Natural killer cell (primary cell): ENCODE data around the gene ORM1. TPM values are rescaled to one million over a fixed set of nuclear protein-coding genes. Genes with fewer than 3 reads are reported as not detected.

Experiments
- ATAC-seq, 3 donors: fragments of 150-1000 bp in 2 of 3; fragments of 200-7000 bp in 1 of 3; cut with Tn5 transposase; 1 replicate in 1 of 3; 2 replicates in 2 of 3; pipeline ENCODE4 v1.10.0; 2021; ENCODE audit warnings: mild to moderate bottlenecking in 2 of 3, moderate library complexity in 2 of 3
- DNase-seq, 2 donors: peaks; one replicate each; pipeline versions ENCODE4 v3.0.0 to v3.0.0-alpha.2; 2013 to 2021; ENCODE audit warnings: mixed read lengths in 1 of 2
- H3K27ac ChIP-seq: one replicate; pipeline ENCODE4 v1.5.1; 2013; ENCODE audit warnings: mild to moderate bottlenecking, low read length
- H3K27me3 ChIP-seq: one replicate; pipeline ENCODE4 v1.6.1; 2013; ENCODE audit warnings: low read length; ENCODE audit not compliant: control insufficient read depth, insufficient read depth
- H3K36me3 ChIP-seq: one replicate; pipeline ENCODE4 v1.6.1; 2013; ENCODE audit warnings: low read length; ENCODE audit not compliant: control insufficient read depth, insufficient read depth
- H3K4me1 ChIP-seq: one replicate; pipeline ENCODE4 v1.6.1; 2013; ENCODE audit warnings: low read length; ENCODE audit not compliant: control insufficient read depth, insufficient read depth
- H3K4me3 ChIP-seq: one replicate; pipeline ENCODE4 v1.5.1; 2013; ENCODE audit warnings: low read length
- H3K9me3 ChIP-seq: one replicate; pipeline ENCODE4 v1.6.1; 2013; ENCODE audit warnings: low read length; ENCODE audit not compliant: control insufficient read depth, insufficient read depth
- H3K27ac Mint-ChIP-seq, 2 donors: one replicate each; pipeline ENCODE4 v1.8.0; 2022; ENCODE audit warnings: mild to moderate bottlenecking in 2 of 2, mixed read lengths in 2 of 2, moderate library complexity in 1 of 2
- H3K27me3 Mint-ChIP-seq, 2 donors: one replicate each; pipeline ENCODE4 v1.8.0; 2022; ENCODE audit warnings: low read depth in 2 of 2, mixed read lengths in 2 of 2
- H3K36me3 Mint-ChIP-seq: one replicate; pipeline ENCODE4 v1.8.0; 2022; ENCODE audit warnings: mixed read lengths
- H3K4me1 Mint-ChIP-seq, 2 donors: one replicate each; pipeline ENCODE4 v1.8.0; 2022; ENCODE audit warnings: mixed read lengths in 2 of 2
- H3K4me3 Mint-ChIP-seq: one replicate; pipeline ENCODE4 v1.8.0; 2022; ENCODE audit warnings: mild to moderate bottlenecking, moderate library complexity, mixed read lengths
- H3K9me3 Mint-ChIP-seq, 2 donors: one replicate each; pipeline ENCODE4 v1.8.0; 2022; ENCODE audit warnings: mixed read lengths in 2 of 2
- CTCF ChIP-seq: fragments of 200-600 bp; IDR thresholded peaks from one replicate; pipeline ENCODE4 v1.8.0; 2022; ENCODE audit warnings: antibody characterized with exemption
- WGBS: methylation state at CpG from one replicate; pipeline ENCODE4 v1.1.7; 2013; ENCODE audit warnings: missing lambda C conversion rate; ENCODE audit not compliant: insufficient coverage; 5-methylcytosine and 5-hydroxymethylcytosine counted together
- intact Hi-C: fragments of 100-400 bp; cut with micrococcal nuclease; formaldehyde crosslinking; loops from one replicate; pipeline ENCODE4 v1.14.2; 2022
- total RNA-seq, 4 donors: library from RNA; stranded (reverse); fragments of 120-200 nt in 1 of 4; gene quantifications; one replicate each; pipeline versions ENCODE4 v1.2.3 to v1.2.4, GENCODE V29; 2013 to 2022

Gene ORM1
- total RNA-seq, 3 donors from 2014 or later (not counting 1 experiment from before 2014, with no cell fraction given), result 1.00 TPM; not detected in 2

GRCh38 chr9:114350636-114351401 is 27.9 kb downstream of the ORM1 start:
- H3K36me3 ChIP-seq, result peaks cover 87% of the 10 kb centered on the region
- no peak for TF ChIP-seq CTCF
- 89% methylated on average over 16 of the region's 16 CpGs for whole genome bisulfite sequencing
- DNase-seq (no peak), ATAC-seq (peak in 1 of 3 donors; percentile 19)
- H3K27ac ChIP-seq, result no peak overlapping the region
- no peaks in the 10 kb centered on the region for H3K9me3 Mint-ChIP-seq
- no peaks in the 10 kb centered on the region for H3K27me3 ChIP-seq
- H3K36me3 Mint-ChIP-seq, result peaks cover 17% of the 10 kb centered on the region
- no peak overlapping the region for H3K4me3 Mint-ChIP-seq
- peak overlapping the region; percentile 85 to 98 for H3K27ac Mint-ChIP-seq
- peaks cover 23 to 32% of the 10 kb centered on the region in 2 donors for H3K4me1 Mint-ChIP-seq
- no peaks in the 10 kb centered on the region for H3K27me3 Mint-ChIP-seq
- no peaks in the 10 kb centered on the region for H3K9me3 ChIP-seq
- intact Hi-C loops, result no loop called here
- H3K4me1 ChIP-seq, result peaks cover 20% of the 10 kb centered on the region
- no peak overlapping the region for H3K4me3 ChIP-seq

- Mint-ChIP-seq H3K9me3 (no peaks in the 10 kb centered on the region), H3K36me3 (peaks cover 17% of the 10 kb centered on the region), H3K27me3 (no peaks in the 10 kb centered on the region), H3K4me3 (no peak overlapping the region), H3K27ac (peak overlapping the region; percentile 85 to 98), H3K4me1 (peaks cover 29 to 38% of the 10 kb centered on the region in 2 donors)
- no peak overlapping the region for H3K4me3 ChIP-seq
- intact Hi-C loops, result no loop called here
- H3K27ac ChIP-seq, result no peak overlapping the region
- no peaks in the 10 kb centered on the region for H3K9me3 ChIP-seq
- ATAC-seq (no peak), DNase-seq (no peak)
- 77% methylated on average over 4 of the region's 4 CpGs for WGBS
- peaks cover 87% of the 10 kb centered on the region for H3K36me3 ChIP-seq
- H3K4me1 ChIP-seq, result peaks cover 20% of the 10 kb centered on the region
- no peak for TF ChIP-seq CTCF
- no peaks in the 10 kb centered on the region for H3K27me3 ChIP-seq
Observed at GRCh38 chr9:114351932-114352331, 29.0 kb downstream of the ORM1 start.

GRCh38 chr9:114355821-114356220 is 32.9 kb downstream of the ORM1 start:
- Mint-ChIP-seq H3K36me3 (peaks cover 13% of the 10 kb centered on the region), H3K9me3 (no peaks in the 10 kb centered on the region), H3K4me1 (peaks cover 22 to 31% of the 10 kb centered on the region in 2 donors), H3K4me3 (no peak overlapping the region), H3K27ac (peak overlapping the region; percentile 79 to 82), H3K27me3 (no peaks in the 10 kb centered on the region)
- 96% methylated on average over 6 of the region's 6 CpGs for WGBS
- no peaks in the 10 kb centered on the region for H3K27me3 ChIP-seq
- ATAC-seq (no peak), DNase-seq (no peak)
- no peaks in the 10 kb centered on the region for H3K9me3 ChIP-seq
- H3K4me1 ChIP-seq, result peaks cover 18% of the 10 kb centered on the region
- no peak overlapping the region for H3K27ac ChIP-seq
- no peak overlapping the region for H3K4me3 ChIP-seq
- no peak for TF ChIP-seq CTCF
- H3K36me3 ChIP-seq, result peaks cover 88% of the 10 kb centered on the region
- intact Hi-C loops, result no loop called here
